Neural cell (in vitro differentiated cells): Measurements from ENCODE around the gene RTTN. TPM values are rescaled to one million over a fixed set of nuclear protein-coding genes. Genes with fewer than 3 reads are reported as not detected.

Source experiments
- H2AFZ ChIP-seq: fragments of 200-600, 300-800 bp; sonication (generic), shearing (Covaris generic); 2 replicates; pipeline ENCODE4 v1.6.0; 2014; ENCODE audit warnings: low read depth, mild to moderate bottlenecking, antibody characterized with exemption, low read length, moderate library complexity
- H3F3A ChIP-seq: fragments of 200-600 bp; shearing (Covaris generic); 2 replicates; pipeline ENCODE4 v1.6.1; 2016; ENCODE audit warnings: mild to moderate bottlenecking, moderate library complexity, mixed read lengths, antibody characterized with exemption, low read length; ENCODE audit not compliant: insufficient read depth, poor library complexity, severe bottlenecking
- H3K27ac ChIP-seq: fragments of 200-600, 300-800 bp; sonication (generic), shearing (Covaris generic); 2 replicates; pipeline ENCODE4 v1.5.1; 2014; ENCODE audit warnings: mild to moderate bottlenecking, low read length, moderate library complexity
- H3K27me3 ChIP-seq: fragments of 300-800, 200-600 bp; sonication (generic), shearing (Covaris generic); 2 replicates; pipeline ENCODE4 v1.6.0; 2014; ENCODE audit warnings: mild to moderate bottlenecking, low read depth, low read length, moderate library complexity; ENCODE audit not compliant: insufficient read depth
- H3K36me3 ChIP-seq: fragments of 300-800, 200-600 bp; sonication (generic), shearing (Covaris generic); 2 replicates; pipeline ENCODE4 v1.5.1; 2014; ENCODE audit warnings: mild to moderate bottlenecking, antibody characterized with exemption, low read length, moderate library complexity; ENCODE audit not compliant: insufficient read depth
- H3K4me2 ChIP-seq: fragments of 300-800, 200-600 bp; sonication (generic), shearing (Covaris generic); 2 replicates; pipeline ENCODE4 v1.6.0; 2014; ENCODE audit warnings: mild to moderate bottlenecking, low read length
- H3K4me3 ChIP-seq: fragments of 300-800, 200-600 bp; sonication (generic), shearing (Covaris generic); 2 replicates; pipeline ENCODE4 v1.5.1; 2014; ENCODE audit warnings: mild to moderate bottlenecking, low read length, moderate library complexity
- H3K79me2 ChIP-seq: fragments of 200-600 bp; shearing (Covaris generic); replicated peaks from 2 replicates; pipeline ENCODE4 v1.6.0; 2014; ENCODE audit warnings: mild to moderate bottlenecking, low read length, moderate library complexity; ENCODE audit not compliant: insufficient read depth
- H3K9ac ChIP-seq: fragments of 300-800, 200-600 bp; sonication (generic), shearing (Covaris generic); 2 replicates; pipeline ENCODE4 v1.6.1; 2016; ENCODE audit warnings: mild to moderate bottlenecking, low read length, mixed read lengths
- H3K9me2 ChIP-seq: fragments of 200-600 bp; shearing (Covaris generic); 2 replicates; pipeline ENCODE4 v1.6.1; 2016; ENCODE audit warnings: mild to moderate bottlenecking, low read length, mixed read lengths; ENCODE audit not compliant: insufficient read depth
- H3K9me3 ChIP-seq: fragments of 200-600, 300-800 bp; sonication (generic), shearing (Covaris generic); 2 replicates; pipeline ENCODE4 v1.6.1; 2016; ENCODE audit warnings: mild to moderate bottlenecking, mixed run types, low read length, moderate library complexity, mixed read lengths
- H4K20me1 ChIP-seq: fragments of 200-600 bp; shearing (Covaris generic); 2 replicates; pipeline ENCODE4 v1.6.1; 2016; ENCODE audit warnings: mild to moderate bottlenecking, mixed run types; ENCODE audit not compliant: insufficient read depth
- CTCF ChIP-seq: fragments of 450-650 bp; IDR thresholded peaks from 2 replicates; pipeline ENCODE4 v1.5.1; 2014; ENCODE audit warnings: antibody characterized with exemption, mild to moderate bottlenecking, moderate library complexity; ENCODE audit not compliant: poor library complexity, severe bottlenecking
- EP300 ChIP-seq: fragments of 450-650 bp; conservative IDR thresholded peaks from 2 replicates; pipeline ENCODE4 v1.6.1; 2014; ENCODE audit warnings: antibody characterized with exemption, mild to moderate bottlenecking, moderate library complexity; ENCODE audit not compliant: poor library complexity, severe bottlenecking
- EZH2 ChIP-seq: fragments of 200-600, 300-800 bp; shearing (Covaris generic), sonication (generic); IDR thresholded peaks from 2 replicates; pipeline ENCODE4 v1.6.1; 2014; ENCODE audit warnings: antibody characterized with exemption, low read length, borderline replicate concordance, mild to moderate bottlenecking; ENCODE audit not compliant: insufficient read depth, poor library complexity, severe bottlenecking
- MXI1 ChIP-seq: fragments of 450-650 bp; conservative IDR thresholded peaks from 2 replicates; pipeline ENCODE4 v1.6.1; 2014; ENCODE audit warnings: antibody characterized with exemption, mild to moderate bottlenecking; ENCODE audit not compliant: poor library complexity, severe bottlenecking
- POLR2AphosphoS5 ChIP-seq: IDR thresholded peaks from 2 replicates; pipeline ENCODE4 v1.6.1; 2012
- RAD21 ChIP-seq: fragments of 450-650 bp; conservative IDR thresholded peaks from 2 replicates; pipeline ENCODE4 v1.6.1; 2014; ENCODE audit warnings: antibody characterized with exemption, mild to moderate bottlenecking, moderate library complexity
- SMC3 ChIP-seq: fragments of 450-650 bp; conservative IDR thresholded peaks from 2 replicates; pipeline ENCODE4 v1.6.1; 2014; ENCODE audit warnings: antibody characterized with exemption, mild to moderate bottlenecking, moderate library complexity; ENCODE audit not compliant: poor library complexity
- TAF1 ChIP-seq: IDR thresholded peaks from 2 replicates; pipeline ENCODE4 v1.6.1; 2012; ENCODE audit warnings: low read depth
- polyA plus RNA-seq: library from polyadenylated mRNA; depleted of rRNA; stranded (reverse); fragments of >200 nt; gene quantifications from 2 replicates; pipeline ENCODE4 v1.2.3, GENCODE V29; 2014
- TF ChIP-seq, protein P1 (sequence below): IDR thresholded peaks from 2 replicates; pipeline ENCODE4 v1.6.1; 2012; ENCODE audit warnings: borderline replicate concordance

The RTTN gene
- polyA plus RNA-seq, 1 donor from 2014 or later = 24.2 TPM

- no peaks in the 10 kb centered on the region for H4K20me1 ChIP-seq
- no peaks in the 10 kb centered on the region for H3K27me3 ChIP-seq
- H3K9me2 ChIP-seq = no peaks in the 10 kb centered on the region
- no peaks in the 10 kb centered on the region for H3K9me3 ChIP-seq
- no peaks in the 10 kb centered on the region for H3K79me2 ChIP-seq
- no peak overlapping the region for H3K27ac ChIP-seq
- H3K9ac ChIP-seq = no peak overlapping the region
- TF ChIP-seq EZH2 (no peak), TAF1 (no peak), POLR2AphosphoS5 (no peak), SMC3 (no peak), MXI1 (no peak), EP300 (no peak), RAD21 (no peak), CTCF (no peak)
- TF ChIP-seq, protein P1, sequence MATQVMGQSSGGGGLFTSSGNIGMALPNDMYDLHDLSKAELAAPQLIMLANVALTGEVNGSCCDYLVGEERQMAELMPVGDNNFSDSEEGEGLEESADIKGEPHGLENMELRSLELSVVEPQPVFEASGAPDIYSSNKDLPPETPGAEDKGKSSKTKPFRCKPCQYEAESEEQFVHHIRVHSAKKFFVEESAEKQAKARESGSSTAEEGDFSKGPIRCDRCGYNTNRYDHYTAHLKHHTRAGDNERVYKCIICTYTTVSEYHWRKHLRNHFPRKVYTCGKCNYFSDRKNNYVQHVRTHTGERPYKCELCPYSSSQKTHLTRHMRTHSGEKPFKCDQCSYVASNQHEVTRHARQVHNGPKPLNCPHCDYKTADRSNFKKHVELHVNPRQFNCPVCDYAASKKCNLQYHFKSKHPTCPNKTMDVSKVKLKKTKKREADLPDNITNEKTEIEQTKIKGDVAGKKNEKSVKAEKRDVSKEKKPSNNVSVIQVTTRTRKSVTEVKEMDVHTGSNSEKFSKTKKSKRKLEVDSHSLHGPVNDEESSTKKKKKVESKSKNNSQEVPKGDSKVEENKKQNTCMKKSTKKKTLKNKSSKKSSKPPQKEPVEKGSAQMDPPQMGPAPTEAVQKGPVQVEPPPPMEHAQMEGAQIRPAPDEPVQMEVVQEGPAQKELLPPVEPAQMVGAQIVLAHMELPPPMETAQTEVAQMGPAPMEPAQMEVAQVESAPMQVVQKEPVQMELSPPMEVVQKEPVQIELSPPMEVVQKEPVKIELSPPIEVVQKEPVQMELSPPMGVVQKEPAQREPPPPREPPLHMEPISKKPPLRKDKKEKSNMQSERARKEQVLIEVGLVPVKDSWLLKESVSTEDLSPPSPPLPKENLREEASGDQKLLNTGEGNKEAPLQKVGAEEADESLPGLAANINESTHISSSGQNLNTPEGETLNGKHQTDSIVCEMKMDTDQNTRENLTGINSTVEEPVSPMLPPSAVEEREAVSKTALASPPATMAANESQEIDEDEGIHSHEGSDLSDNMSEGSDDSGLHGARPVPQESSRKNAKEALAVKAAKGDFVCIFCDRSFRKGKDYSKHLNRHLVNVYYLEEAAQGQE = no peak
- H2AFZ ChIP-seq = no peak overlapping the region
- no peaks in the 10 kb centered on the region for H3K36me3 ChIP-seq
- no peak overlapping the region for H3K4me3 ChIP-seq
- no peak overlapping the region for H3K4me2 ChIP-seq
- H3F3A ChIP-seq = no peaks in the 10 kb centered on the region
Measured at GRCh38 chr18:70166668-70167067, 38.8 kb downstream of the RTTN start.

- Histone ChIP-seq H3K27ac (no peak overlapping the region), H3K36me3 (no peaks in the 10 kb centered on the region), H2AFZ (no peak overlapping the region), H3K9ac (no peak overlapping the region), H4K20me1 (no peaks in the 10 kb centered on the region), H3F3A (no peaks in the 10 kb centered on the region), H3K27me3 (no peaks in the 10 kb centered on the region), H3K9me3 (no peaks in the 10 kb centered on the region), H3K4me3 (no peak overlapping the region), H3K4me2 (no peak overlapping the region), H3K9me2 (no peaks in the 10 kb centered on the region), H3K79me2 (no peaks in the 10 kb centered on the region)
- TF ChIP-seq POLR2AphosphoS5 = no peak
Measured at GRCh38 chr18:70165936-70166335, 39.6 kb downstream of the RTTN start.

DNA sequence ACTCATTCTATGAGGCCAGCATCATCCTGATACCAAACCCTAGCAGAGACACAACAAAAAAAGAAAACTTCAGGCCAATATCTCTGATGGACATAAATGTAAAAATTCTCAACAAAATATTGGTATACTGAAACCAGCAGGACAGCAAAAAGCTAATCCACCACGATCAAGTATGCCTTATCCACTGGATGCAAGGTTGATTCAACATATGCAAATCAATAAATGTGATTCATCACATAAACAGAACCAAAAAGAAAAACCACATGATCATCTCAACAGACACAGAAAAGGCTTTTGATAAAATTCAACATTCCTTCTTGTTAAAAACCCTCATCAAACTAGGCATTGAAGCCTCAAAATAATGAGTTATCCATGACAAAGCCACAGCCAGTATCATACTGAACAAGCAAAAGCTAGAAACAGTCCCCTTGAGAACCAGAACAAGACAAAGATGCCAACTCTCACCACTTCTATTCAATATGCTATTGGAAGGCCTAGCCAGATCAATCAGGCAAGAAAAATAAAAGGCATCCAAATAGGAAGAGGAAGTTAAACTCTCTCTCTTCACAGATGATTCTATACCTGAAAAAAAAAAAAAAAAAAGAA lies 45.3 kb downstream of the RTTN start:
- Histone ChIP-seq H3F3A (no peaks in the 10 kb centered on the region), H3K9ac (no peak overlapping the region), H3K36me3 (no peaks in the 10 kb centered on the region), H3K9me2 (no peaks in the 10 kb centered on the region), H3K27ac (no peak overlapping the region), H3K79me2 (no peaks in the 10 kb centered on the region), H2AFZ (no peak overlapping the region), H4K20me1 (no peaks in the 10 kb centered on the region), H3K27me3 (no peaks in the 10 kb centered on the region), H3K9me3 (no peaks in the 10 kb centered on the region), H3K4me3 (no peak overlapping the region), H3K4me2 (no peak overlapping the region)
- no peak for TF ChIP-seq EZH2
- TF ChIP-seq POLR2AphosphoS5 = no peak
- TF ChIP-seq RAD21 = no peak
- no peak for TF ChIP-seq CTCF
- TF ChIP-seq EP300 = no peak
- no peak for TF ChIP-seq SMC3
- no peak for TF ChIP-seq TAF1
- TF ChIP-seq, protein P1 = no peak
- no peak for TF ChIP-seq MXI1
